Measurements from ENCODE around the gene ZNF503. TPM values are rescaled to one million over a fixed set of nuclear protein-coding genes. Genes with fewer than 3 reads are reported as not detected.

Gene ZNF503
- total RNA-seq, 1 experiment from 2014 or later, result 8.8 TPM

GRCh38 chr10:75406462-75407223, 5.1 kb upstream of the ZNF503 start:
- DNase-seq (ENCODE audit: low spot score), result no peak

DNA sequence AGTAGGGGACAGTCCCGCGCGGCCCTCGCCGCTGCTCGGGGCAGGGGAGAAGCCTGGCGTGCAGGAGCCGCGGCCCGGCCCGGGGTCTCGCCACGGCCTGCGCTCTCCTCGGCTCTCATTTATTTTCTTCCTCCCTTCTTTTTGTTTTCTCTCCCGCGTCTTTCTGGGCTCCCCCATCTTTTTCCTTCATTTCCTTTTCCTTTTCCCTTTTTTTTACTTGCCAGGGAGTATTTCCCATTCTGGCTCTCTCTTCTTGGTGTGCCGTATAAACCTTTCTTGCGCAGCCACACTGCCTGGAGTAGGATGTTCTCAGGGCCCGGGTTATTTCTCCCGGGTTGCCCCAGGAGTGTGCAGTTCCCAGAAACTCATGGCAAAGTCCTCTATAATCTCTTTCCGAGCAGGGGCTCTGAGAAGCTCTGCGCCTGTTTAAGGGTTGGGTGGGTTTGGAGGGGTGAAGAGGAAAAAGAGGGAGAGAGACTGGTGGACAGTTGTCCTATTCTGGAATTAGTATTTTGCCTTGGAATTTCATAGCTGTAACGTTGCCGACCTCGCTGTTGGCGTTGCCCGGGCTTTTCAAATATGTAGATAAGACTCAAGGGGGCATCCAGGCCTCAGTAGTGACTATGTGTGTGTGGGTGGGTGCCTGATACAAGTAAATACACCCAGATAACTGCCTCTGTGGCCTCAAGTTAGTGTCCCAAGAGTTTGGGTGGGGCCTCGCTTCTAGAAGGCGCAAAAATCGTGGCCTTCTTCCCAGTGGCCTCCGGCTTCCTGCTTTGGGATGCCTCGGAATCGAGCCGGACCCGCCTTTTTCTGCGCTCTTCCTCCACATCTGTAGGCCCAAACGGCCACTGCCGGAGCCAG, 4.3 kb upstream of the ZNF503 start:
- DNase-seq (ENCODE audit: low spot score), result no peak

DNA sequence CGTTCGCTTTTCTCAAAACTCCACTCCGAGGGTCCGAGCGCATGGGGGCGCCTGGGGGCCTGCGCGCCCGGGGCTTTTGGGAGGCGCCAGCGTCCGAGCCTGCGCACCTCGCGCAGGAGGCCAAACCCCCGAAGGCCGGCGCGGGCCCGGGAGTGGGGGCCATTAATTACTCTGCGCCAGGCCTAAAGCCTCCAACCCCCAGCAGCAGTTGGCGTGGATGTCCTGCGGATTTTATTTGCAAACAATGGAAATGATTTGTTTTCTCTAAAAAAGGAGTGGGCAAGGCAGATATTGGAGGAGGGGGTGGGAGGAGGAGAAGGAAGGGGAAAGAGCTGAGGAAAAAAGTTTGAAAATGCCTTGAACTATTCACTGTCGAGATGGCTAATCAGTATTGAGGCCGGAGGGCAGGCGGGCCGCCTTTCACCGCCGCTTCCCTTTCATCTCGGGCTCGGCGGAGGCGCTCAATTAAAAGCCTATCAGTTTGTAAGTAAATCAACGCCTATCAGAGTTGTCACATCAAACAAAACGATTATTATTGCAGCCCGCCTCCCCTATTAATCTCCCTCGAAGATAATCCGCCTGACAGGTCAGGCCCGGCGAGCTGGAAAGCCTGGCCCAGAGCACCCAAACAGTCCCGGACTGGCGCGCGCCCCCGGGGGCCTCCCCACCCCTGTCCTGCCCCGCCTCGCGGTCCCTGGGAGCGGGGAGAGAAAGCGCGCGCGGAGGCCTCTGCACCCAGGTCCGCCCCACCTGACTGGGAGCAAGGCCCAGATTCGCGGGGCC, 3.4 kb upstream of the ZNF503 start:
- no peak for DNase-seq (ENCODE audit: low spot score)

GRCh38 chr10:75403939-75404814, 2.6 kb upstream of the ZNF503 start:
- no peak for DNase-seq (ENCODE audit: low spot score)

- peak; percentile 25 for DNase-seq (ENCODE audit: low spot score)
These were observed 1.8 kb upstream of the ZNF503 start for GRCh38 chr10:75403144-75403938.

DNA sequence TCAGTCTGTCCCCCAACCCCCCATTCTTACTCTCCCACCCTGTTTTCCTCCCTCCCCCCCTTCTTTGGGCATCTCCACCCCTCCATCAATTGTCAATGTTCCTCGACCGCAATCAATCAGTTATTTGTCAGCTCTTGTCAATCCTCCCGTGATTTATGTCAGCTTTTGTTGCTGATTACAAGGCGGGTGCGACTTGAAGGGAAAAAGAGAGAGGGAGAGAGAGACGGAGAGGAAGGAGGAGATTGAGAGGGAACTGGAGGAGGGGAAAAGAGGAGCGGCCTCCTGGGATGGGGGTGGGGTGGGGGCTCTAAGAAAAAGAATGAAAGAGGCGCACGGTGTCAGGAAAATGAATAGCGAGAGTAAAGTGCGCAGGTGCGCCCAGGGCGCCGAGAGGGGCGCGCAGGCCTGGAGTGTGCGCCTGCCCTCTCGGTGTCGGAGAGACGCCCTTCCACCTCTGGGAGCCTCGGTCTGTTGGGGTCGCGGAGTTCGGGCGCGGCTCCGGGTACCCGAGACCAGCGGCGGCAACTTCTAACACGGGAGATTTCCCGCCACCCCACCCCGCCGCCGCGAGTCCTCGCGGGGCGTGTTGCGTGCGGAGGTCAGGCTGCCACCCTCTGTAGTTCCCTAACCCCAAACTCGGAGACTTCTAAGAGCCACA, 1.1 kb upstream of the ZNF503 start:
- no peak for DNase-seq (ENCODE audit: low spot score)

- DNase-seq (ENCODE audit: low spot score), result peak; percentile 35
These were observed 594 bp downstream of the ZNF503 start for GRCh38 chr10:75400771-75401568.

GRCh38 chr10:75400163-75400770, 1.3 kb downstream of the ZNF503 start:
- DNase-seq (ENCODE audit: low spot score), result no peak

DNA sequence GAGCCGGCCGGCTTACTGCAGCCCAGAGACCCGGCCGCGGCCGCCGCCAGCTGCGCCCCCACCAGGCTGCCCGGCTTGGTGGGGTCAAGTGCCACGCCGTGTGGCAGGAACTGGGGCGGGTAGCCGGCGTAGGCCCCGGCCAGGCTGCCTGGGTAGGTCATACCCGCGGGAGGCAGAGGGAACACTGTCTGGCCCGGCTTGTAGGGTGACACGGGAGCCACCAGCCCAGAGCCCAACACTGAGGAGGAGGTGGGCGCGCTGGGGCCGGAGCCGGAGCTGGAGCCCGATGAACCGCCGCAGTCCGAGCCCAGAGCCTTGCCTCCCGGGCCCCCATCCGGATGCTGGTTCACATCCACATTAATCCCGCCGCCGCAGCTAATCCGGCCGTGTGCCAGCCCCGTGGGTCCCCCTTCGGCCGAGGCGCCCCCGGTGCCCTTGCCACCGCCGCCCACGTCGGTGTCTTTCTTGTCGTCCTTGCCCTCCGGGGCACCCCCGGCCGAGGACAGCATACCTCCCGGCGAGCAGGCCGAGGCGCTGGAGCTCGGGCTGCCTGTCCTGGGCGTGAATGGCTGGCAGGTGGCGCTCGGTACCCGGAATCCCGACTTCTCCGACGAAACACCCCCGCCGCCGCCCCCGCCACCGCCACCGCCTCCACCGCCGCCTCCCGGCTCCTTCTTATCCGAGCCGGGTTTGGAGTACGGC, 2.0 kb downstream of the ZNF503 start:
- DNase-seq (ENCODE audit: low spot score), result peak; percentile 62

GRCh38 chr10:75398692-75399460, 2.7 kb downstream of the ZNF503 start:
- DNase-seq (ENCODE audit: low spot score), result no peak

- no peak for DNase-seq (ENCODE audit: low spot score)
These were observed 3.3 kb downstream of the ZNF503 start for GRCh38 chr10:75398200-75398691.

GRCh38 chr10:75397496-75398199, 3.9 kb downstream of the ZNF503 start:
- no peak for DNase-seq (ENCODE audit: low spot score)

- DNase-seq (ENCODE audit: low spot score), result no peak
These were observed 4.7 kb downstream of the ZNF503 start for GRCh38 chr10:75396631-75397495.

- DNase-seq (ENCODE audit: low spot score), result no peak
These were observed 5.5 kb downstream of the ZNF503 start for GRCh38 chr10:75395932-75396630.

Measured in A172 (cell line).